Loucy (cell line): ENCODE data around the gene MACROD2.

Experiments used
- H2AFZ ChIP-seq: fragments of 200-600 bp; sonication (generic); 2 replicates; pipeline ENCODE4 v1.6.0; 2016; ENCODE audit warnings: antibody characterized with exemption, mild to moderate bottlenecking, low read length, moderate library complexity
- H3F3A ChIP-seq: fragments of 200-600 bp; 2 replicates; pipeline ENCODE4 v1.6.0; 2016; ENCODE audit warnings: antibody characterized with exemption, low read depth, mild to moderate bottlenecking
- H3K27me3 ChIP-seq: fragments of 200-600 bp; sonication (generic); 2 replicates; pipeline ENCODE4 v1.6.1; 2014; ENCODE audit warnings: low read length, mild to moderate bottlenecking; ENCODE audit not compliant: insufficient read depth, poor library complexity, severe bottlenecking
- H3K36me3 ChIP-seq: fragments of 200-600 bp; sonication (generic); 2 replicates; pipeline ENCODE4 v1.6.1; 2016; ENCODE audit warnings: low read length; ENCODE audit not compliant: insufficient read depth
- H3K4me1 ChIP-seq: fragments of 200-600 bp; sonication (generic); 2 replicates; pipeline ENCODE4 v1.5.1; 2014; ENCODE audit warnings: low read length, mild to moderate bottlenecking; ENCODE audit not compliant: insufficient read depth, poor library complexity, severe bottlenecking
- H3K4me2 ChIP-seq: fragments of 200-600 bp; sonication (generic); 2 replicates; pipeline ENCODE4 v1.6.0; 2014; ENCODE audit warnings: antibody characterized with exemption, low read length, low read depth, mild to moderate bottlenecking; ENCODE audit not compliant: poor library complexity, severe bottlenecking
- H3K4me3 ChIP-seq: fragments of 200-600 bp; sonication (generic); 2 replicates; pipeline ENCODE4 v1.5.1; 2014; ENCODE audit warnings: low read length, mild to moderate bottlenecking, mixed read lengths; ENCODE audit not compliant: poor library complexity, severe bottlenecking
- H3K79me2 ChIP-seq: fragments of 200-600 bp; sonication (generic); 2 replicates; pipeline ENCODE4 v1.6.1; 2014; ENCODE audit warnings: low read length; ENCODE audit not compliant: insufficient read depth
- H3K9ac ChIP-seq: fragments of 200-600 bp; sonication (generic); 2 replicates; pipeline ENCODE4 v1.6.0; 2014; ENCODE audit warnings: mild to moderate bottlenecking, low read depth, low read length, moderate library complexity; ENCODE audit not compliant: poor library complexity, severe bottlenecking
- H3K9me2 ChIP-seq: fragments of 200-600 bp; sonication (generic); replicated peaks from 2 replicates; pipeline ENCODE4 v1.6.1; 2016; ENCODE audit warnings: low read depth, low read length, mixed read lengths
- H3K9me3 ChIP-seq: fragments of 200-600 bp; sonication (generic); 2 replicates; pipeline ENCODE4 v1.6.1; 2014; ENCODE audit warnings: mild to moderate bottlenecking, antibody characterized with exemption, low read length, low read depth; ENCODE audit not compliant: insufficient read depth
- H4K20me1 ChIP-seq: fragments of 200-600 bp; sonication (generic); 2 replicates; pipeline ENCODE4 v1.6.0; 2014; ENCODE audit warnings: antibody characterized with exemption, low read length, mild to moderate bottlenecking; ENCODE audit not compliant: insufficient read depth, poor library complexity, severe bottlenecking
- CTCF ChIP-seq: fragments of 200-600 bp; sonication (generic); conservative IDR thresholded peaks from 2 replicates; pipeline ENCODE4 v1.5.1; 2014; ENCODE audit warnings: mild to moderate bottlenecking, antibody characterized with exemption, low read length
- EZH2phosphoT487 ChIP-seq: fragments of 200-600 bp; IDR thresholded peaks from 2 replicates; pipeline ENCODE4 v1.6.1; 2018; ENCODE audit warnings: antibody characterized with exemption, mild to moderate bottlenecking, moderate library complexity, borderline replicate concordance

The MACROD2 gene

GRCh38 chr20:14859627-14860026 lies 864.3 kb downstream of the MACROD2 start:
- Histone ChIP-seq H3K9me3 (no peaks in the 10 kb centered on the region), H3K4me3 (no peak overlapping the region), H3K9me2 (no peaks in the 10 kb centered on the region), H2AFZ (no peak overlapping the region), H4K20me1 (no peaks in the 10 kb centered on the region), H3K9ac (no peak overlapping the region), H3K27me3 (no peaks in the 10 kb centered on the region), H3K4me1 (no peaks in the 10 kb centered on the region), H3K36me3 (no peaks in the 10 kb centered on the region), H3F3A (no peaks in the 10 kb centered on the region), H3K4me2 (no peak overlapping the region), H3K79me2 (no peaks in the 10 kb centered on the region)
- TF ChIP-seq EZH2phosphoT487 (no peak), CTCF (no peak)

GRCh38 chr20:14860410-14860814 lies 865.1 kb downstream of the MACROD2 start:
- no peak overlapping the region for H3K4me2 ChIP-seq
- TF ChIP-seq EZH2phosphoT487 (no peak), CTCF (no peak)
- no peak overlapping the region for H3K4me3 ChIP-seq

GRCh38 chr20:14861028-14861699 lies 865.8 kb downstream of the MACROD2 start:
- Histone ChIP-seq H3F3A (no peaks in the 10 kb centered on the region), H3K4me2 (no peak overlapping the region), H3K36me3 (no peaks in the 10 kb centered on the region), H3K27me3 (no peaks in the 10 kb centered on the region), H3K9me2 (no peaks in the 10 kb centered on the region), H3K4me3 (no peak overlapping the region), H3K9me3 (no peaks in the 10 kb centered on the region), H3K79me2 (no peaks in the 10 kb centered on the region), H2AFZ (no peak overlapping the region), H3K9ac (no peak overlapping the region), H3K4me1 (no peaks in the 10 kb centered on the region), H4K20me1 (no peaks in the 10 kb centered on the region)
- TF ChIP-seq CTCF (no peak), EZH2phosphoT487 (no peak)

More at GRCh38 chr20:14860410-14860814, 865.1 kb downstream of the MACROD2 start:
- Histone ChIP-seq H4K20me1 (no peaks in the 10 kb centered on the region), H3K36me3 (no peaks in the 10 kb centered on the region), H3K79me2 (no peaks in the 10 kb centered on the region), H3F3A (no peaks in the 10 kb centered on the region), H3K27me3 (no peaks in the 10 kb centered on the region), H3K9ac (no peak overlapping the region), H2AFZ (no peak overlapping the region), H3K9me2 (no peaks in the 10 kb centered on the region), H3K4me1 (no peaks in the 10 kb centered on the region), H3K9me3 (no peaks in the 10 kb centered on the region)
